ENCODE results near the gene PTPRA.

DNA sequence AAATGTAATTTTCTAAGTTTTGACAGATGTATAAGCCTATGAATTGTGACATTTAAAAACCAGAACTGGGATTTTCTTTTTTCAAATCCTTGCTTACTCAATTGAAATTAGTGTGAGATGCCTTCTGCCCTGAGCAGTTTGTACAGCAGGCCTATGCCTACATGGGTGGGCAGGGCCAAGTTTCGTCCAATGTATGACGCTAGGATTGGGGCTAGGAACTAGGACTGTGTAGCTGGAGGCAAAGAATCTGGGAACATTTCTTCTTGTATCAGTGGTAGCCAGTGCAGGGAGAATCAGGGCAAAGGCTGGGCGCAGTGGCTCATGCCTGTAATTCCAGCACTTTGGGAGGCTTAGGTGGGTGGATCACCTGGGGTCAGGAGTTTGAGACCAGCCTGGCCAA, 3.9 kb upstream of the PTPRA start:
- TF ChIP-seq YY1 (IDR thresholded peaks at IDR 0.05; ENCODE audit: insufficient read depth, insufficient read length), result no peak
- TF ChIP-seq ZNF274 (IDR thresholded peaks at IDR 0.05; ENCODE audit: low read depth, low read length), result no peak
- TF ChIP-seq SUZ12 (IDR thresholded peaks at IDR 0.05; ENCODE audit: extremely low read depth, insufficient read depth, insufficient read length), result no peak

Data from NT2/D1 (cell line).